AG09309 (cell line): Measurements from ENCODE around the gene GPR156.

ENCODE experiments used
- DNase-seq: peaks from one replicate; pipeline ENCODE4 v3.0.0-alpha.2; 2010; ENCODE audit warnings: low read depth
- H3K4me3 ChIP-seq: 2 replicates; pipeline ENCODE4 v1.5.1; 2011; ENCODE audit warnings: mild to moderate bottlenecking, low read depth, low read length, moderate library complexity; ENCODE audit not compliant: control insufficient read depth
- TF ChIP-seq, protein P1 (sequence below): IDR thresholded peaks from 2 replicates; pipeline ENCODE4 v1.5.1; 2011; ENCODE audit warnings: mild to moderate bottlenecking, low read depth, low read length, inconsistent platforms; ENCODE audit not compliant: insufficient read depth, control insufficient read depth; ENCODE audit errors: missing control alignments

Gene GPR156

GRCh38 chr3:120275618-120276017, 9.4 kb downstream of the GPR156 start:
- TF ChIP-seq, protein P1, sequence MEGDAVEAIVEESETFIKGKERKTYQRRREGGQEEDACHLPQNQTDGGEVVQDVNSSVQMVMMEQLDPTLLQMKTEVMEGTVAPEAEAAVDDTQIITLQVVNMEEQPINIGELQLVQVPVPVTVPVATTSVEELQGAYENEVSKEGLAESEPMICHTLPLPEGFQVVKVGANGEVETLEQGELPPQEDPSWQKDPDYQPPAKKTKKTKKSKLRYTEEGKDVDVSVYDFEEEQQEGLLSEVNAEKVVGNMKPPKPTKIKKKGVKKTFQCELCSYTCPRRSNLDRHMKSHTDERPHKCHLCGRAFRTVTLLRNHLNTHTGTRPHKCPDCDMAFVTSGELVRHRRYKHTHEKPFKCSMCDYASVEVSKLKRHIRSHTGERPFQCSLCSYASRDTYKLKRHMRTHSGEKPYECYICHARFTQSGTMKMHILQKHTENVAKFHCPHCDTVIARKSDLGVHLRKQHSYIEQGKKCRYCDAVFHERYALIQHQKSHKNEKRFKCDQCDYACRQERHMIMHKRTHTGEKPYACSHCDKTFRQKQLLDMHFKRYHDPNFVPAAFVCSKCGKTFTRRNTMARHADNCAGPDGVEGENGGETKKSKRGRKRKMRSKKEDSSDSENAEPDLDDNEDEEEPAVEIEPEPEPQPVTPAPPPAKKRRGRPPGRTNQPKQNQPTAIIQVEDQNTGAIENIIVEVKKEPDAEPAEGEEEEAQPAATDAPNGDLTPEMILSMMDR = no peak
- DNase-seq = no peak
- no peak overlapping the region for H3K4me3 ChIP-seq

DNA sequence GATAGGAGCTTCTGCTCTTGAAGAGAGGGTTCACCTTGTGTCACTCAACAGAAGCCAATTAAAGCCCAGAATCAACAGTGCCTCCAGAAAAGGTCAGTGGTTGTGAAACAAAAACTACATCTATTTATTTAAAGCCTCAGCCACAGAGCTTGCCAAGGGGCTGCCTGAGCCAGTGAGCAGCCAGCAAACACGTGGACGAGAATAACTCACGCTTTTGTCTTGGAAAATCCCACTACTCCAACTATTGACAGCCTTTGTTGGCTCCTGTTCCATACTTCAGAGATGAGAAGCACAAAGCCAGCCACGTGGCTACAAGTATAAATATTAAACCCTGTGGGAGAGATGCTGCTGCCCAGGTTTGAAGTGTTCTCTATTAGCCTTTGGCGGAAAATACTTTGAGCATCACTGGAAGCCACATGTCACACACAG, 10.3 kb downstream of the GPR156 start:
- TF ChIP-seq, protein P1 = no peak
- no peak for DNase-seq
- H3K4me3 ChIP-seq = no peak overlapping the region

DNA sequence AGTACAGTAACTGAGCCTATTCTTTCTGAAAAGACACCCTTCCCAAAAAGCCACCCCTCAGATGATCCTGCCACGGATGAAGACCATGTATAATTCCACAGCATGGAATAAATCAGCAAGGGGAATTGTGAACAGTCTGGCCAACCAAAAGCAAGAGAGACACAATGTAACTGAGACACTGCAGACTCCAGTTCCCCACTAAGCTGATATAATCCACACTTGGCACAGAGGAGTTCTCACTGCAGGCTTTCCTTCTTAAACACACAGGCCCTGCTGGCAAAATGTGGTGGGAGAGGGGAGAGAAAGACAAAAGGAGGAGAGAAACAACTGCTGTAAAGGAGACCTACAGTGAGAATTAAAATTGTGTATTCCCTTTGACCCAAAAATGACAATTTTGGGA, 12.7 kb downstream of the GPR156 start:
- TF ChIP-seq, protein P1 = no peak
- no peak overlapping the region for H3K4me3 ChIP-seq
- no peak for DNase-seq

DNA sequence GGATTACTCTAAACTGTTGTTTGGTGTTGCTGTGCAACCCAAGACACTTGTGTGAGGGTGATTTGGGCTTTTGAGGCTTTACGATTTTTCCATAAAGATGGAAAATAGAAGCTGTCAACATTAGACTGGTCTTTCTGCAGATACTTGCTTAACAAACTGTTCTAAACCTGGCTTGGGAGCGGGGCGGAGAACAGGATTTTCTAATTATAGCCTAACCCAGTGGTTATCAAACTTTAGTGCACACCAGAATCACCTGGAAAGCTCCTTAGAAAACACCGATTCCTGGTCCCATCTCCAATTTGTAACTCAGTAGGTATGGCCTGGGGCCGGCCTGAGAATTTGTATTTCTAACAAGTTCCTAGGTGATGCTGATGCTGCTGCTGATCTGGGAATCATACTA, 19.0 kb downstream of the GPR156 start:
- no peak overlapping the region for H3K4me3 ChIP-seq
- DNase-seq = no peak
- TF ChIP-seq, protein P1 = no peak

GRCh38 chr3:120264963-120265362, 20.1 kb downstream of the GPR156 start:
- H3K4me3 ChIP-seq = no peak overlapping the region
- TF ChIP-seq, protein P1 = no peak
- DNase-seq = no peak

- no peak overlapping the region for H3K4me3 ChIP-seq
- DNase-seq = no peak
- TF ChIP-seq, protein P1 = no peak
These were observed 21.2 kb downstream of the GPR156 start for GRCh38 chr3:120263792-120264191.

DNA sequence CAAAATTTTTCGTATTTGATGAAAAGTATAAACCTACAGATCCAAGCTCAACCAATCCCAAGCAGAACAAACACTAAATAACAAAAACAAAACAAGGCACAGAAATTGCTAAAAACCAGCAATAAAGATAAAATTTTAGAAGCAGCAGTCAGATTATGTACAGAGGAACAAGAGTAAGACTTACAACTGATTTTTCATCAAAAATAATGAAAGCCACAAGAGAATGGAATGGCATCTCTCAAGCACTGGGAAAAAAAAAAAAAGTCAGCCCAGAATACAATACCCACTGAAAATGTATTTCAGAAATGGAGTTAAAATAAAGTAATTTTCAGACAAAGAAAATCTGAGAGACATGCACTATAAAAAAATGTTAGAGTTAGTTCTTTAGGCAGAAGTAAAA, 27.0 kb downstream of the GPR156 start:
- no peak for DNase-seq
- H3K4me3 ChIP-seq = no peak overlapping the region
- TF ChIP-seq, protein P1 = no peak
